Bladder microvascular endothelial cell (primary cell): Measurements from ENCODE around the gene BTLA. TPM values are rescaled to one million over a fixed set of nuclear protein-coding genes. Genes with fewer than 3 reads are reported as not detected.

Experiments
- total RNA-seq: library from RNA; depleted of rRNA; stranded (reverse); fragments of >200 nt; gene quantifications from 2 replicates; pipeline ENCODE4 v1.2.3, GENCODE V29; 2014

BTLA gene, protein sequence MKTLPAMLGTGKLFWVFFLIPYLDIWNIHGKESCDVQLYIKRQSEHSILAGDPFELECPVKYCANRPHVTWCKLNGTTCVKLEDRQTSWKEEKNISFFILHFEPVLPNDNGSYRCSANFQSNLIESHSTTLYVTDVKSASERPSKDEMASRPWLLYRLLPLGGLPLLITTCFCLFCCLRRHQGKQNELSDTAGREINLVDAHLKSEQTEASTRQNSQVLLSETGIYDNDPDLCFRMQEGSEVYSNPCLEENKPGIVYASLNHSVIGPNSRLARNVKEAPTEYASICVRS
- under 0.01 TPM in 1 of 2 replicates, not detected in the other for total RNA-seq

DNA sequence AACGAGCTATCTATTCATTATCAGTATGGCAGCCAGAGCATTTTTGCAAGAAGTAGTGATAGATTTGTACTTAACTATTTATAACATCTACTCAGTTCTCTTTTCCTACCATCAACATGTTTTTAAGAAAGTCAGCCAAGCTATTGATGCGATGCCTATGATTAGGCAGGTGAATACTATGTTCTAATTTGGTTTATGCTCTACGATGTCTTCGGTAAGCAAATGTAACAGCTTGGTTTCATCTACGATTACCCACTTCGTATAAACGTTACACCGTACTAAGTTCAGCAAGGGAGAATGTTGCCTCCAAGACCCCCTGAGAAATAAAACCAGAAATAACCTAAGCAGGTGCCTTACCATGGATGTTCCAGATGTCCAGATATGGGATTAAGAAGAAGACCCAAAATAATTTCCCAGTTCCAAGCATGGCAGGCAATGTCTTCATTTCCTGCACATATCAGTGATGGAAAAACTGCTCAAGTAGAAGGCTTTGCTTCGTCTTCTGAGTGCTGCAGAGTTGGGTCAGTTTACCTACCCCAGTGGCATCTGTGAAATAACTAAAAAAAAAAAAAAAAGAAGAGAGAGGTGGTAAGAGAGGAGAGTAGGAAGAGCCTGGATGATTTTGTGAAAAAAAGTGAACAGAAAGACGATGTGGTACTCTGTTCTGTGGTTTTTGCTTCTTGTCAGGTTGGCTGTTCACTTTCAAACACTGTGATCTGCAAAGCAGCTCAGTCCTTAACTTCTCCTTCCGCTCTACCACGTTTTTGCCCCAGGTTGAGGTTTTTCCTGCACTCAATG lies at the start of gene BTLA:
BTLA (minus strand) TSS at position 559 of the 798 bp plus-strand sequence; CDS start at position 445, 114 bp downstream.

Other genes starting within 250 kb of the BTLA start
- gene SLC9C1, start 205.3 kb downstream of the BTLA start, total RNA-seq, result 0.13 TPM in 1 of 2 replicates, not detected in the other
- 1.3 and 5.5 TPM in 2 replicates for gene CD200, start 166.3 kb downstream of the BTLA start, total RNA-seq
- gene ATG3, start 62.5 kb upstream of the BTLA start, total RNA-seq, result 63.1 and 70.5 TPM in 2 replicates
- 14.6 and 52.2 TPM in 2 replicates for gene SLC35A5, start 62.6 kb upstream of the BTLA start, total RNA-seq
- gene CCDC80, start 141.7 kb upstream of the BTLA start, total RNA-seq, result 3.4 and 53.7 TPM in 2 replicates